Smooth muscle cell (in vitro differentiated cells): ENCODE data around the gene SNTG2. TPM values are rescaled to one million over a fixed set of nuclear protein-coding genes. Genes with fewer than 3 reads are reported as not detected.
"Not testable (repeated sequence)": the region's sequence is repeated elsewhere in the genome, so short reads cannot be mapped to it uniquely, and the experiment has no call there.

Experiments
- DNase-seq: peaks from one replicate; lab custom pipeline; 2025; ENCODE audit not compliant: unreplicated experiment; lab: John Stamatoyannopoulos, UW
- H2AFZ ChIP-seq: fragments of 200-600 bp; sonication (generic); 2 replicates; pipeline ENCODE4 v1.6.0; 2016; ENCODE audit warnings: antibody characterized with exemption, low read depth, mild to moderate bottlenecking
- H3F3A ChIP-seq: fragments of 200-600 bp; sonication (generic); 2 replicates; pipeline ENCODE4 v1.6.0; 2017; ENCODE audit warnings: antibody characterized with exemption, low read depth
- H3K27ac ChIP-seq: fragments of 200-600 bp; sonication (generic); 2 replicates; pipeline ENCODE4 v1.5.1; 2016; ENCODE audit warnings: low read depth, mild to moderate bottlenecking
- H3K27me3 ChIP-seq: fragments of 200-600 bp; sonication (generic); 2 replicates; pipeline ENCODE4 v1.6.1; 2016; ENCODE audit warnings: low read depth, mild to moderate bottlenecking
- H3K36me3 ChIP-seq: fragments of 200-600 bp; sonication (generic); 2 replicates; pipeline ENCODE4 v1.5.1; 2016; ENCODE audit warnings: low read depth
- H3K4me1 ChIP-seq: fragments of 200-600 bp; sonication (generic); 2 replicates; pipeline ENCODE4 v1.5.1; 2016; ENCODE audit warnings: low read depth
- H3K4me2 ChIP-seq: fragments of 200-600 bp; sonication (generic); 2 replicates; pipeline ENCODE4 v1.6.0; 2016; ENCODE audit warnings: mild to moderate bottlenecking
- H3K4me3 ChIP-seq: fragments of 200-600 bp; sonication (generic); 2 replicates; pipeline ENCODE4 v1.5.1; 2016; ENCODE audit warnings: mild to moderate bottlenecking
- H3K79me2 ChIP-seq: fragments of 200-600 bp; sonication (generic); 2 replicates; pipeline ENCODE4 v1.6.0; 2016; ENCODE audit warnings: low read depth, mild to moderate bottlenecking
- H3K9ac ChIP-seq: fragments of 200-600 bp; sonication (generic); 2 replicates; pipeline ENCODE4 v1.6.0; 2016; ENCODE audit warnings: low read depth
- H3K9me3 ChIP-seq: fragments of 200-600 bp; sonication (generic); replicated peaks from 2 replicates; pipeline ENCODE4 v1.5.1; 2016; ENCODE audit warnings: low read depth
- H4K20me1 ChIP-seq: fragments of 200-600 bp; sonication (generic); 2 replicates; pipeline ENCODE4 v1.6.0; 2016; ENCODE audit warnings: low read depth
- WGBS: methylation state at CpG from one replicate; pipeline ENCODE4 v1.1.7; 2016; ENCODE audit warnings: low lambda C conversion rate; 5-methylcytosine and 5-hydroxymethylcytosine counted together
- polyA plus RNA-seq: library from polyadenylated mRNA; unstranded; fragments of >200 nt; fragmentation: Nextera tagmentation; extraction: Ambion mirVana; gene quantifications from 2 replicates; pipeline ENCODE4 v1.2.1, GENCODE V29; 2016
- total RNA-seq: library from RNA; depleted of rRNA; stranded (reverse); fragments of >200 nt; gene quantifications from 2 replicates; pipeline ENCODE4 v1.2.3, GENCODE V29; 2014
- TF ChIP-seq, protein P1 (sequence below): fragments of 200-600 bp; sonication (generic); IDR thresholded peaks from 2 replicates; pipeline ENCODE4 v1.5.1; 2017; ENCODE audit warnings: borderline replicate concordance, mild to moderate bottlenecking, antibody characterized with exemption; ENCODE audit not compliant: insufficient read depth, poor library complexity, severe bottlenecking

SNTG2 gene
- total and polyA plus RNA-seq, 2 experiments from 2014 or later = 0.56 TPM; not detected in 1

DNA sequence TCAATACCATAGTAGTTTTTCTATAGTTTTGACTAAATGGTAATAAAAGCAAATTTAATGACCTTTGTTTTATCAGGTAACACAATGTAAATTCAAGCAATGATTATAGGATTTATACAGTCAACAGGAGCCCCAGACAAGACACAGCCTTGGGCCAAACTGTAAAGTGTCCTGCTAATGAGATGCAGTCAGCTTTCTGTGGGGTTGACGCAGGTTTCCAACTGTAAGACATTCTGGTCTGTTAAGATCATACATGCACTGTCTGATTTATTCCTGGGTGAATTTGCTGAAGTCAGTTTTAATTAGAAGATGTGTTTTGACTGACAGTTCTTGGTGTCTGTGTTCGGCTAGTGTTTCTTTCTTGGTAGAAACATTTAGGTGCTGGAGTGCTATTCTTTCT lies 180.3 kb downstream of the SNTG2 start:
- no peaks in the 10 kb centered on the region for H3K9me3 ChIP-seq
- no peak for DNase-seq
- H3K27me3 ChIP-seq = no peaks in the 10 kb centered on the region
- TF ChIP-seq, protein P1, sequence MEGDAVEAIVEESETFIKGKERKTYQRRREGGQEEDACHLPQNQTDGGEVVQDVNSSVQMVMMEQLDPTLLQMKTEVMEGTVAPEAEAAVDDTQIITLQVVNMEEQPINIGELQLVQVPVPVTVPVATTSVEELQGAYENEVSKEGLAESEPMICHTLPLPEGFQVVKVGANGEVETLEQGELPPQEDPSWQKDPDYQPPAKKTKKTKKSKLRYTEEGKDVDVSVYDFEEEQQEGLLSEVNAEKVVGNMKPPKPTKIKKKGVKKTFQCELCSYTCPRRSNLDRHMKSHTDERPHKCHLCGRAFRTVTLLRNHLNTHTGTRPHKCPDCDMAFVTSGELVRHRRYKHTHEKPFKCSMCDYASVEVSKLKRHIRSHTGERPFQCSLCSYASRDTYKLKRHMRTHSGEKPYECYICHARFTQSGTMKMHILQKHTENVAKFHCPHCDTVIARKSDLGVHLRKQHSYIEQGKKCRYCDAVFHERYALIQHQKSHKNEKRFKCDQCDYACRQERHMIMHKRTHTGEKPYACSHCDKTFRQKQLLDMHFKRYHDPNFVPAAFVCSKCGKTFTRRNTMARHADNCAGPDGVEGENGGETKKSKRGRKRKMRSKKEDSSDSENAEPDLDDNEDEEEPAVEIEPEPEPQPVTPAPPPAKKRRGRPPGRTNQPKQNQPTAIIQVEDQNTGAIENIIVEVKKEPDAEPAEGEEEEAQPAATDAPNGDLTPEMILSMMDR = no peak
- WGBS = 75% methylated on average over 2 of the region's 2 CpGs
- H3K27ac ChIP-seq = no peak overlapping the region
- no peak overlapping the region for H3K4me2 ChIP-seq
- H3K9ac ChIP-seq = no peak overlapping the region
- H3K36me3 ChIP-seq = no peaks in the 10 kb centered on the region
- H2AFZ ChIP-seq = no peak overlapping the region
- no peaks in the 10 kb centered on the region for H3K4me1 ChIP-seq
- H3K4me3 ChIP-seq = no peak overlapping the region
- no peaks in the 10 kb centered on the region for H3F3A ChIP-seq
- H3K79me2 ChIP-seq = no peaks in the 10 kb centered on the region
- no peaks in the 10 kb centered on the region for H4K20me1 ChIP-seq

DNA sequence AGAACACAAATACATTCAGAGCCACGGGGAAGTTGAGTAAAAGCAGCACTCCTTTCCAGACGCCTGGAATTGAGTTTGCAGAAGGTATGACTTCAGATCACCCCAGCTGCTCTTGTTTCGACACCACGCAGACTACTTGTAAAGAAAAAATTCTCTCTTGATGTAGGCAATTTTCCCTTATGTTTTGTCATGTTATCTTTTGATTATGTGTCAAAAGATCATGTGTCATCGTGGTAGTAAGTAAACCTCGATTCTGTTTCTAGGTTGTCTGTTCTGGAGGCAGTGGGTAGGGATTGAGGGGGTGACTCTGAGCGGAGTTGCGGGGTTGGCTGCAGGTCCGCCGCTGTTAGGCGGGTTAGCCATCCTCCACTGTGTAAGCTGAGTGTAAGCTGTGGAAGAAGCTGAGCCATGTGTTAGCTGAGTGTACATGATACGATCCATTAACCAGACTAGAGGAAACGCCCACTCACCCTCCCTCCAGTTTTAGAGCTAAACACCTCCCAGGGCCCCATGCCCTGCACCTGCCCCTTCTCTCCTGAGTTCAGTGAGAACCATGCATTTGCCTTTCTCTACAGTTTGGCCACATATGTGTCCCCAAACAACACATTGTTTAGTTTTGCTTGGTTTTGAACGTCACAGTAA lies 181.8 kb downstream of the SNTG2 start:
- TF ChIP-seq, protein P1 = no peak
- Histone ChIP-seq H3K9ac (no peak overlapping the region), H3K4me3 (no peak overlapping the region), H2AFZ (no peak overlapping the region), H3K27me3 (no peaks in the 10 kb centered on the region), H3K79me2 (no peaks in the 10 kb centered on the region), H3K36me3 (no peaks in the 10 kb centered on the region), H3F3A (no peaks in the 10 kb centered on the region), H3K27ac (no peak overlapping the region), H3K9me3 (no peaks in the 10 kb centered on the region), H3K4me1 (no peaks in the 10 kb centered on the region), H3K4me2 (no peak overlapping the region), H4K20me1 (no peaks in the 10 kb centered on the region)
- WGBS = 85% methylated on average over 14 of the region's 14 CpGs
- no peak for DNase-seq

DNA sequence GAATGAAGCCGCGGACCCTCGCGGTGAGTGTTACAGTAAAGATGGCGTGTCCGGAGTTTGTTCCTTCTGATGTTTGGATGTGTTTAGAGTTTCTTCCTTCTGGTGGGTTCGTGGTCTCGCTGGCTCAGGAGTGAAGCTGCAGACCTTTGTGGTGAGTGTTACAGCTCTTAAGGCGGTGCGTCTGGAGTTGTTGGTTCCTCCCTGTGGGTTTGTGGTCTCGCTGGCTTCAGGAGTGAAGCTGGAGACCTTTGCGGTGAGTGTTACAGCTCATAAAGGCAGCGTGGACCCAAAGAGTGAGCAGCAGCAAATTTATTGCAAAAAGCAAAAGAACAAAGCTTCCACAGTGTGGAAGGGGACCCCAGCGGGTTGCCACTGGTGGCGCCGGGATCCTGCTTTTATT lies 183.2 kb downstream of the SNTG2 start:
- not testable (repeated sequence) for H3K27me3 ChIP-seq, H3K79me2 ChIP-seq, H3K36me3 ChIP-seq, H2AFZ ChIP-seq, H3K4me2 ChIP-seq, H3K27ac ChIP-seq, DNase-seq, H3K9me3 ChIP-seq, H3K4me3 ChIP-seq, H3F3A ChIP-seq, H4K20me1 ChIP-seq, H3K9ac ChIP-seq, H3K4me1 ChIP-seq
- 92% methylated on average over 16 of the region's 16 CpGs for WGBS

- 95% methylated on average over 20 of the region's 20 CpGs for WGBS
- Histone ChIP-seq H3K4me2 (no peak overlapping the region), H3K36me3 (no peaks in the 10 kb centered on the region), H3K9me3 (no peaks in the 10 kb centered on the region), H3K9ac (no peak overlapping the region), H3K4me1 (no peaks in the 10 kb centered on the region), H2AFZ (no peak overlapping the region), H3K4me3 (no peak overlapping the region), H3K27ac (no peak overlapping the region), H3K27me3 (no peaks in the 10 kb centered on the region), H3K79me2 (no peaks in the 10 kb centered on the region), H3F3A (no peaks in the 10 kb centered on the region), H4K20me1 (no peaks in the 10 kb centered on the region)
- TF ChIP-seq, protein P1 = no peak
- no peak for DNase-seq
Measured at GRCh38 chr2:1134629-1135028, 184.0 kb downstream of the SNTG2 start.
